ENCODE measurements around the gene PDE11A.
"Not testable (repeated sequence)": the region's sequence is repeated elsewhere in the genome, so short reads cannot be mapped to it uniquely, and the experiment has no call there.

The PDE11A gene

GRCh38 chr2:178072383-178073301, at the start of gene PDE11A:
PDE11A (minus strand) TSS chr2:178072777; CDS start chr2:178072437, 340 bp downstream.
- peak; percentile 75 for DNase-seq (ENCODE audit: low spot score)

- no peak for DNase-seq (ENCODE audit: low spot score)
Observed at GRCh38 chr2:178119179-178119922, 46.8 kb upstream of the PDE11A start.

GRCh38 chr2:178117725-178118124, 45.1 kb upstream of the PDE11A start:
- no peak for DNase-seq (ENCODE audit: low spot score)

DNA sequence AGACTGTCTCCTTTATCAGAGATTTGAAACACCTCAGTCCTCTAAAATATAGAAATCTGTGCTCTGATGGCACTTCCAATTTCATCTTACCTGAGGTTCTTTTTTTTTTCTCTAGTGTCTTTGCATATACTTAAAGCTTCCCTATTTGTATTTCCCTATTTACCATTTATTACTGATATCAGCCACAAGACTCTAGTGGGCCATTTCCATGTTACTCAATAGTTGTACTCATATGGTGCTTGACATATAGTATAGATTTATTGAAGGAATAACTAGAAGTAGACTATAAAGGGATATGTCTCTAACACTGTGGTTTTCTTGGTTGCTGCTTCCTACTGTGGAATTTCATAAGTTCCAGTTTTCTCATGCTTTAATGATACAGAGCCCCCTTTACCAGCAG, 42.7 kb upstream of the PDE11A start:
- no peak for DNase-seq (ENCODE audit: low spot score)

DNA sequence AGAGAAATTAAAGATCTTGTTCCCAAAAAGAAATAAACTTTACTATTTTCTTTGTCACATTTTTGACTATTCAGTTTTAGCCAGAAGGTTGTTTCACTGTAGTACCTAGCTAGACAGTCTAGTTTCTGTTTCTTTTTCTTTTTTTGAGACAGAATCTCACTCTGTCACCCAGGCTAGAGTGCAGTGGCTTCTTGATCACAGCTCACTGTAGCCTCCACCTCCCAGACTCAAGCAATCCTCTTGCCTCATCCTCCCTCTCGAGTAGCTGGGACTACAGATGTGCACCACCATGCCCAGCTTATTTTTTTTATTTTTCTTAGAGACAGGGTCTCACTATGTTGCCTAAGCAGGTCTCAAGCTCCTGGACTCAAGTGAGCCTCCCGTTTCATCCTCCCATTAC, 41.9 kb upstream of the PDE11A start:
- DNase-seq (ENCODE audit: low spot score): no peak

DNA sequence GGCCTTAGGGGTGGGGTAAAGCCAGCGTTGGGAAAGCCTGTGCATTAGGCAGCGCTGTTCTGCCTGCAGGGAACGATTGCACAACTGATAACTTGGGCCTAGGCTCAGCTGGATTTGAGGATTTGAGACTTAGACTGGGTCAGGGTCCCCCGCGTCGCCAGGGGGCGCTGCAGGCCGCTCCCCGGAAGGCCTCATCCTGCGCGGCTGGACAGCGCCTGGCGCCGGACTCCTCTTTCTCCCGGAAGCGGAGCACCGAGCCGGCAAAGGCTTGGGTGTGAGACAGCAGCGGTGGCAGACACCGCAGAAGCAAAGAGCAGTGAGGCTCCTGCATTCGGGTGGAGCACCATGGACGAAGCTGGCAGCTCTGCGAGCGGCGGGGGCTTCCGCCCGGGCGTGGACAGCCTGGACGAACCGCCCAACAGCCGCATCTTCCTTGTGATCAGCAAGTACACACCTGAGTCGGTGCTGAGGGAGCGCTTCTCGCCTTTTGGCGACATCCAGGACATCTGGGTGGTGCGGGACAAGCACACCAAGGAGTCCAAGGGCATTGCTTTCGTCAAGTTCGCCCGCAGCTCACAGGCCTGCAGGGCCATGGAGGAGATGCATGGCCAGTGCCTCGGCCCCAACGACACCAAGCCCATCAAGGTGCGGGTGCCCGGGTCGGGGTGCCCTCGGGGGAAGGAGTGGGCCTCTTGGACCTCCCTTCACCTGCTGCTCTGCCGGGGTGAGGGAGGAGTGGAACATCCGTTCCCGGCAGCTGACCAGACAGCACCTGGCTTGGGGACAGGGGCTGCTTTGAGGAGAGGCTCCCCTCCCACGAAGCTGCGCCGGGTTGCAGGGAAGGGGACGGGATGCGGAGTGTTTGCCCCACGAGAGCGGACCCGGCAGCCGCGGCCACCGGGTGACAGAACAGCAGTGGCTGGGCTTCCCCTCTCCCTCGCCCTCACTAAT, 39.9 kb upstream of the PDE11A start, which contains the start of gene RBM45:
RBM45 (plus strand) TSS at position 236 of the 951 bp plus-strand sequence; CDS start at position 346, 110 bp downstream.
- peak; percentile 88 for DNase-seq (ENCODE audit: low spot score)

DNA sequence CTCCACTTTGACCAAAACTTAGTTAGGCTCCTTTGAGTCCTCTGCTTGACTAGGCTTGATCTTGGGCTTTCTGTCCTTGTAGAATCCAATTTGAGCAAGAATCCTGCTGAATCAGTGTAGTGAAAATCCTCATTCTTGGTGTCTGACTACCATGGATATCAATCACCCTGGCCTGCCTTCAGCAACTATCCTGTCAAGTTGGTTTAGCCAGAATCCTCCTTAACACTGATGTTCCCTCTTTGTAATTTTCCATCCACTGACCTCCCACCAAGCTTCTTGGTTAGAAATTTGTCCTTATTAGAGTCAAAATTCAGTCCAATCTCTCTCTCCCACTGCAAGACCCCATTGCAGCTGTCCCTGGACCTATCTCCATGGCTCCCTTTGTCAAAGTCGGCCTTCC, 39.2 kb upstream of the PDE11A start:
- no peak for DNase-seq (ENCODE audit: low spot score)

- DNase-seq (ENCODE audit: low spot score): no peak
Observed at GRCh38 chr2:178110681-178111080, 38.1 kb upstream of the PDE11A start.

GRCh38 chr2:178109813-178110212, 37.2 kb upstream of the PDE11A start:
- peak; percentile 43 for DNase-seq (ENCODE audit: low spot score)

- no peak for DNase-seq (ENCODE audit: low spot score)
Observed at GRCh38 chr2:178108176-178108575, 35.6 kb upstream of the PDE11A start.

DNA sequence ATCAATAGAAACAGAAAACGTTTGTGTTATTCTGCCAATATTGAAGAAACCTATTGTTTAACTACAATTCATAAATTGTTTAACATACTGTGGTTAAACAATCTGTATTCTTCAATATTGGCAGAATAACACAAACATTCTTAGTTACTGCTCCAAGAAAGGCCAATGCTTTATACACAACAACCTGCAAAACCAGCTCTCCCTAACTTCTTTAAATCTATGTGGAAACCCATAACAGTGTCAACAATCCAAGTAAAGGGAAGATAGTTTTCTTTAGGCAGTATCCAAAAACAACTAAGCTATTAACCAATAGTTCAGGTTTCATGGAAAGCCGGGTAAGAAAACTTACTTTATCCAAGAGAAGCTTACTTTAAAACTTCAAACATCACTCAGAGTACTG, 33.5 kb upstream of the PDE11A start:
- no peak for DNase-seq (ENCODE audit: low spot score)

DNA sequence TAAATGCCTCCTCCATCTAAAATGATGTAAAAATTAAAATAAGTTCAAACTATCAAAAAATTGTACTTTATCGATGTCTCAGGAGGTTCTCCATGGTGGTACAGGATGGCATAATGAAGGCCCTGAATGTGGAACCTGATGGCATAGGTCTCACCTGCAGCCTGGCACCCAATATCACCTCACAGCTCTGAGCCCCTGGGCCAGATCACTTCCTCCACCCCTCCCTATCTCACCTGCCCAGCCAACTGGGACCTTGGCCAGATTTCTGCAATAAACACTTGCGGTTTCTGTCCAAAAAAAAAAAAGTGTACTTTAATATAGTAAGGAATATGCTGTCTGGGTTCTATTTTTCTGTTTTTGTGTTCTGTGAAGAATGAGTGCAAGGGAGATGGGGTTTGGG, 33.0 kb upstream of the PDE11A start:
- no peak for DNase-seq (ENCODE audit: low spot score)

- DNase-seq (ENCODE audit: low spot score): no peak
Observed at GRCh38 chr2:178101321-178102079, 28.9 kb upstream of the PDE11A start.

DNA sequence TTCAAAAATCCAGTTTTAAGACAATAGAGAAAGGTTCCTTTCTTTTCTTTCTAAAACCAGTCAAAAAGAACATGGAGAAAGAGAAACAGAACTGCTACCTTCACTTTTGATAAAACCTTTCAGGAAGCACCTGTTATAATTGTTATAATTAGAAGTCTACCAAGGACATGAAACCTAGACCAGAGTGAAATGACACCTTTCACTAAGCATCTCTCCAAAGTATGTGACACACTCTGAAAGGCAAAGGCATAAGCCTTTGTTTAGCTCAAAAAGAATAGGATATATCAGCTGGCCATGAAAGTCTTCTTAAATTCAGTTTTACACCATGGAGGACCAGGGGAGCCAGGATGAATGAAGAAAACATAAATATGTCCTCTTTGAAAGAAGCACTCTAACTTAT, 20.9 kb upstream of the PDE11A start:
- DNase-seq (ENCODE audit: low spot score): no peak

DNA sequence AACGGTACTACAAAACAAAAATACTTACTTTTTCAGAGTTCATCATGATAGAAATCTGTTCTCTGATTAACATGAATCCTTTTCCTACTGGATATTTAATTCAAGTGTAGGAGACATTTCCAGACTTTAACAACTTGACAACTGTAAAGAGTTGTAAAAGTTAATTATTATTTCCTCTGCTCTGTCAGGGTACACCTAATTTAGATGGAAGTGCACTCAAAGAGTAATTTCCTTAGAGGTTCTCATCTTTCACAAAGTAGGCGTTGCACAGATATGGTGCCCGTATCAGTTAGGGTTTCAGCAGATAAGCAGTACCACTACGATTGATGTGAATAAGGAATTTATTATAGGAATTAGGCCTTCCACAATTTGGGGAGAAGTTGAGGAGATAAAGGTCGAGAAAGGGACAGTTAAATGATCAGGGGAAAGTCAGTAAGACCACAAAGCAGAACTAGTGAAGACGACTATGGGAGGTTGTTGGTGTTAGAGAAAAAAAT, 16.2 kb upstream of the PDE11A start:
- no peak for DNase-seq (ENCODE audit: low spot score)

- DNase-seq (ENCODE audit: low spot score): no peak
Observed at GRCh38 chr2:178084273-178084672, 11.7 kb upstream of the PDE11A start.

DNA sequence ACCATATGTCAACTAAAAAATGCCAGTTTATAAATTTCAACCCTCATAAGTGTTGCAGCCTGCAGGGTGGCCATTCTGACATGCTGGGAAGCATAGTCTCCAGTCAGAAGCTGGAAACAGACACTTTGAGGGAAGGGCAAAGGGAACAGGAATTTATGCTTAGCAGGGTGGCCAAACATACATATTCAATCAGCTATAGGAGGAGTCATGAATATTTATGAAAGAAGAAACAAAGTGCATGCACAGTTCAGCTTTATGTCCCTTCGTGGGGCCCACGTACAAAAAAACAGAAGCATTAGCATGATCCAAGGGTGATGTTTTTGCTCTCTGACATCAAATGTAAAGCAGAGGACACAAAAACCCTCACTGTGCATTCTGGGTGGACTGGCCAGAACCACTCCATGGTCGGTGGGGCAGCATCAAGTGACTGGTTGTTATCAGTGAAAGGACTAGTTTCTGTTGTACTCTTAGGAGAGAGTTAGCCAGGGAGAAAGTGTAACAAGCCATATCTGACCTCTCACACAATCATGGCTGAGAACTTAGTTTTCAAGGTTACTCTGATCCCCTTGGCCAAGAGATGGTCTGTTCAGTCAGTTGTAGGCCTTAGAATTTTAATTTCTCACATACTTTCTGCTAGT, 9.9 kb upstream of the PDE11A start:
- no peak for DNase-seq (ENCODE audit: low spot score)

GRCh38 chr2:178079279-178079678, 6.7 kb upstream of the PDE11A start:
- not testable (repeated sequence) for DNase-seq (ENCODE audit: low spot score)

GRCh38 chr2:178076130-178076529, 3.6 kb upstream of the PDE11A start:
- no peak for DNase-seq (ENCODE audit: low spot score)

DNA sequence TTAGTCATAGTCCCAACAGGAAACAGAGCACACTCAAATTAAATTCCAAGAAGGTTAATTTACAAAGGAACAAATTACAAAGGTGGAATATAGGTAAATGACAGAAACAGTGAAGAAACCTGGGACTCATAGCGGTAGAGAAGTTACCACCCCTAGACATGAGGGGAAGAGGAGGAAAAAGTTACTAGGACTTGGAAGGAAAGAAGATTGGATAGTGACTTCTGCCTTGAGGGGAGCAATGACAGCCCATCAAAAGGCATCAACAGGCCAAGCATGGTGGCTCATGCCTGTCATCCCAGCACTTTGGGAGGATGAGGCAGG, 2.4 kb upstream of the PDE11A start:
- no peak for DNase-seq (ENCODE audit: low spot score)

All from hepatic stellate cell (primary cell).